ENCODE data around the gene RFNG. TPM values are rescaled to one million over a fixed set of nuclear protein-coding genes. Genes with fewer than 3 reads are reported as not detected.

RFNG gene
- total RNA-seq, 1 experiment from 2014 or later: 31.5 TPM

GRCh38 chr17:82012640-82013295 is 38.8 kb downstream of the RFNG start:
- TF ChIP-seq CTCF (conservative IDR thresholded peaks at IDR 0.05; ENCODE audit: low read depth, low read length) (no peak), EZH2 (IDR thresholded peaks at IDR 0.05; ENCODE audit: borderline replicate concordance, low read depth, low read length, poor library complexity, severe bottlenecking) (no peak)
- Histone ChIP-seq H3K9me3 (ENCODE audit: low read depth, low read length, poor library complexity, severe bottlenecking) (no peaks in the 10 kb centered on the region), H3K27ac (ENCODE audit: low read depth, low read length, poor library complexity, severe bottlenecking) (no peak overlapping the region), H3K27me3 (replicated peaks; ENCODE audit: insufficient read depth, low read depth, low read length, poor library complexity) (no peaks in the 10 kb centered on the region), H3K4me3 (ENCODE audit: low read depth, low read length, poor library complexity, severe bottlenecking) (no peak overlapping the region), H3K4me1 (ENCODE audit: insufficient read depth, low read length, poor library complexity, severe bottlenecking) (peaks cover 13% of the 10 kb centered on the region), H3K36me3 (ENCODE audit: insufficient read depth, low read length, poor library complexity, severe bottlenecking) (no peaks in the 10 kb centered on the region)
- DNase-seq (ENCODE audit: low spot score): no peak
- POLR2A ChIA-PET (ENCODE audit: low non-redundant PET): no interaction called here
- CTCF ChIA-PET: interaction anchor here (0.6 to 0.7 kb wide), 2 partner anchors 13 to 191 kb away, joined by 3 read pairs; no protein-coding TSS in a partner anchor
- intact Hi-C loops (cut with micrococcal nuclease; ENCODE audit: unreplicated experiment): no loop called here
- no TSS peak for BruUV-seq (replicated peaks)

GRCh38 chr17:82012261-82012639 is 39.4 kb downstream of the RFNG start:
- BruUV-seq (replicated peaks): no TSS peak
- ChIA-PET CTCF (no interaction called here), POLR2A (ENCODE audit: low non-redundant PET) (no interaction called here)
- Histone ChIP-seq H3K4me1 (ENCODE audit: insufficient read depth, low read length, poor library complexity, severe bottlenecking) (peaks cover 13% of the 10 kb centered on the region), H3K27ac (ENCODE audit: low read depth, low read length, poor library complexity, severe bottlenecking) (no peak overlapping the region), H3K27me3 (replicated peaks; ENCODE audit: insufficient read depth, low read depth, low read length, poor library complexity) (no peaks in the 10 kb centered on the region), H3K9me3 (ENCODE audit: low read depth, low read length, poor library complexity, severe bottlenecking) (no peaks in the 10 kb centered on the region), H3K36me3 (ENCODE audit: insufficient read depth, low read length, poor library complexity, severe bottlenecking) (no peaks in the 10 kb centered on the region), H3K4me3 (ENCODE audit: low read depth, low read length, poor library complexity, severe bottlenecking) (no peak overlapping the region)
- TF ChIP-seq CTCF (conservative IDR thresholded peaks at IDR 0.05; ENCODE audit: low read depth, low read length) (no peak), EZH2 (IDR thresholded peaks at IDR 0.05; ENCODE audit: borderline replicate concordance, low read depth, low read length, poor library complexity, severe bottlenecking) (no peak)
- DNase-seq (ENCODE audit: low spot score): no peak
- intact Hi-C loops (cut with micrococcal nuclease; ENCODE audit: unreplicated experiment): no loop called here

GRCh38 chr17:82011617-82012187 is 39.9 kb downstream of the RFNG start:
- H3K9me3 ChIP-seq (ENCODE audit: low read depth, low read length, poor library complexity, severe bottlenecking): no peaks in the 10 kb centered on the region
- no peak overlapping the region for H3K27ac ChIP-seq (ENCODE audit: low read depth, low read length, poor library complexity, severe bottlenecking)
- H3K4me1 ChIP-seq (ENCODE audit: insufficient read depth, low read length, poor library complexity, severe bottlenecking): peaks cover 13% of the 10 kb centered on the region
- no TSS peak for BruUV-seq (replicated peaks)
- no peak overlapping the region for H3K4me3 ChIP-seq (ENCODE audit: low read depth, low read length, poor library complexity, severe bottlenecking)
- CTCF ChIA-PET: no interaction called here
- no peaks in the 10 kb centered on the region for H3K36me3 ChIP-seq (ENCODE audit: insufficient read depth, low read length, poor library complexity, severe bottlenecking)
- TF ChIP-seq EZH2 (IDR thresholded peaks at IDR 0.05; ENCODE audit: borderline replicate concordance, low read depth, low read length, poor library complexity, severe bottlenecking): no peak
- TF ChIP-seq CTCF (conservative IDR thresholded peaks at IDR 0.05; ENCODE audit: low read depth, low read length): no peak
- H3K27me3 ChIP-seq (replicated peaks; ENCODE audit: insufficient read depth, low read depth, low read length, poor library complexity): no peaks in the 10 kb centered on the region
- no peak for DNase-seq (ENCODE audit: low spot score)
- intact Hi-C loops (cut with micrococcal nuclease; ENCODE audit: unreplicated experiment): no loop called here
- POLR2A ChIA-PET (ENCODE audit: low non-redundant PET): no interaction called here

All from A673 (cell line).